ENCODE measurements around the gene DNAAF8.

DNA sequence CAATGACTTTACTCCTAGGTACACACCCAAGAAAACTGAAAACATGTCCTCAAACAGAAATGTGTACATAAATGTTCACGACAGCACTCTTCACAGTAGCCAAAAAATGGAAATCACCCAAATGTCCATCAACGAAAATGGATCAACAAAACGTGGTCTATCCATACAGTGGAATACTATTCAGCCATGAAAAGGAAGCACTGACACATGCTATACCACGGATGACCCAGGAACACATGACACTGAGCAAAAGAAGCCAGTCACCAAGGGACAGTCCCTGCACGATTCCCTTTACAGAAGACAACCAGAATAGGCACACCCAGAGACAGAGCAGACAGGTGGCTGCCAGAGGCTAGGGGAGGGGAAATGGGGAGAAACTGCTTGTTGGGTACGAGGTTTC is 21.4 kb downstream of the DNAAF8 start:
- TF ChIP-seq SUZ12 (IDR thresholded peaks at IDR 0.05) (no peak), FOXM1 (IDR thresholded peaks at IDR 0.05; ENCODE audit: borderline replicate concordance) (no peak), CTBP1 (IDR thresholded peaks at IDR 0.05; ENCODE audit: borderline replicate concordance) (no peak), HDGF (IDR thresholded peaks at IDR 0.05; ENCODE audit: borderline replicate concordance) (no peak), BHLHE40 (IDR thresholded peaks at IDR 0.05; ENCODE audit: borderline replicate concordance) (no peak), ELF4 (IDR thresholded peaks at IDR 0.05) (no peak), SP1 (IDR thresholded peaks at IDR 0.05) (no peak), FOXA1 (IDR thresholded peaks at IDR 0.05) (no peak), ARNT (IDR thresholded peaks at IDR 0.05) (no peak), LEF1 (IDR thresholded peaks at IDR 0.05; ENCODE audit: borderline replicate concordance) (no peak), L3MBTL2 (conservative IDR thresholded peaks at IDR 0.05) (no peak), FOXK2 (IDR thresholded peaks at IDR 0.05) (no peak)
